H1 (cell line): ENCODE data around the gene LRRC10. TPM values are rescaled to one million over a fixed set of nuclear protein-coding genes. Genes with fewer than 3 reads are reported as not detected.
A peak's percentile ranks its signal among the peaks of the same experiment; 100 is the strongest.

Source experiments
- CTCF ChIA-PET: fragments of 300-600 bp; sonication (Branson Sonifier 250); formaldehyde crosslinking; loops from one replicate; lab custom pipeline; 2021; ENCODE audit not compliant: partially characterized antibody; lab: Charles Lee
- POLR2A ChIA-PET: fragments of 300-600 bp; sonication (Branson Sonifier 250); formaldehyde crosslinking; loops from one replicate; lab custom pipeline; 2021; ENCODE audit warnings: inconsistent platforms; ENCODE audit not compliant: partially characterized antibody; lab: Charles Lee
- DNase-seq, 2 experiments: peaks; one replicate each; pipeline versions ENCODE4 v3.0.0 to v3.0.0-alpha.2; 2010 to 2022; ENCODE audit warnings: low spot score in 2 of 2, low read depth in 1 of 2, mixed read lengths in 1 of 2
- FAIRE-seq: peaks from 2 replicates; lab custom pipeline; 2011; peaks lifted over from hg19 to GRCh38; lab: Jason Lieb, UNC
- H2AFZ ChIP-seq: 2 replicates; pipeline ENCODE4 v1.8.1; 2012; ENCODE audit warnings: low read length, inconsistent platforms
- H2AK5ac ChIP-seq: 2 replicates; pipeline ENCODE4 v1.6.1; 2013; ENCODE audit warnings: low read depth, low read length
- H2BK120ac ChIP-seq: replicated peaks from 2 replicates; pipeline ENCODE3; 2013; ENCODE audit warnings: low read depth, low read length, inconsistent platforms
- H2BK12ac ChIP-seq: 2 replicates; pipeline ENCODE4 v1.6.1; 2013; ENCODE audit warnings: low read depth, low read length
- H2BK15ac ChIP-seq: 2 replicates; pipeline ENCODE4 v1.6.1; 2013; ENCODE audit warnings: low read length
- H2BK20ac ChIP-seq: 2 replicates; pipeline ENCODE4 v1.6.1; 2013; ENCODE audit warnings: low read length
- H2BK5ac ChIP-seq: 2 replicates; pipeline ENCODE4 v1.6.1; 2013; ENCODE audit warnings: low read depth, low read length
- H3K14ac ChIP-seq: 2 replicates; pipeline ENCODE4 v1.6.1; 2013; ENCODE audit warnings: inconsistent platforms; ENCODE audit not compliant: insufficient read length
- H3K18ac ChIP-seq: 2 replicates; pipeline ENCODE4 v1.6.1; 2013; ENCODE audit warnings: low read length; ENCODE audit errors: extremely low read depth
- H3K23ac ChIP-seq: 2 replicates; pipeline ENCODE4 v1.6.1; 2013; ENCODE audit warnings: inconsistent platforms; ENCODE audit not compliant: insufficient read length
- H3K23me2 ChIP-seq: 2 replicates; pipeline ENCODE4 v1.6.1; 2013; ENCODE audit warnings: low read depth, low read length
- H3K27ac ChIP-seq: 2 replicates; pipeline ENCODE4 v1.6.1; 2011; ENCODE audit warnings: low read depth, low read length, inconsistent platforms
- H3K27me3 ChIP-seq, 4 experiments: replicated peaks in 1 of 4; 1 replicate in 1 of 4; 2 replicates in 3 of 4; pipeline versions ENCODE4 v1.6.1 to v1.8.1; 2011 to 2013; ENCODE audit warnings: low read length in 3 of 4, mild to moderate bottlenecking in 3 of 4, inconsistent platforms in 2 of 4, mixed read lengths in 2 of 4, moderate library complexity in 1 of 4; ENCODE audit not compliant: control insufficient read depth in 3 of 4, insufficient read depth in 3 of 4; ENCODE audit errors: extremely low read depth in 1 of 4
- H3K36me3 ChIP-seq, 4 experiments: 2 replicates each; pipeline versions ENCODE4 v1.6.1 to v1.8.1; 2011 to 2013; ENCODE audit warnings: mild to moderate bottlenecking in 4 of 4, low read length in 3 of 4, moderate library complexity in 2 of 4, control low read depth in 1 of 4, inconsistent platforms in 1 of 4; ENCODE audit not compliant: insufficient read depth in 4 of 4, control insufficient read depth in 2 of 4
- H3K4ac ChIP-seq: replicated peaks from 2 replicates; pipeline ENCODE3; 2013; ENCODE audit warnings: low read length, low read depth, mixed read lengths, inconsistent platforms; ENCODE audit not compliant: insufficient read length
- H3K4me1 ChIP-seq, 4 experiments: replicated peaks in 1 of 4; 1 replicate in 1 of 4; 2 replicates in 3 of 4; pipeline versions ENCODE4 v1.6.1 to v1.8.1; 2011 to 2013; ENCODE audit warnings: low read length in 3 of 4, inconsistent platforms in 2 of 4, mixed read lengths in 1 of 4; ENCODE audit not compliant: insufficient read depth in 4 of 4, control insufficient read depth in 3 of 4
- H3K4me2 ChIP-seq, 2 experiments: 2 replicates each; pipeline versions ENCODE4 v1.6.1 to v1.8.1; 2011 to 2013; ENCODE audit warnings: low read depth in 2 of 2, low read length in 2 of 2, control low read depth in 1 of 2, inconsistent platforms in 1 of 2, mild to moderate bottlenecking in 1 of 2; ENCODE audit not compliant: insufficient read depth in 1 of 2
- H3K4me3 ChIP-seq, 4 experiments: fragments of 200-600, 300-600 bp in 1 of 4; sonication (generic), shearing (Covaris generic), sonication (Bioruptor Twin) in 1 of 4; 2 replicates each; pipeline versions ENCODE4 v1.5.1 to v1.8.1; 2011 to 2016; ENCODE audit warnings: low read length in 4 of 4, low read depth in 3 of 4, control low read depth in 2 of 4, inconsistent platforms in 2 of 4, mild to moderate bottlenecking in 2 of 4, mixed read lengths in 1 of 4, moderate library complexity in 1 of 4; ENCODE audit not compliant: insufficient read depth in 2 of 4; ENCODE audit errors: extremely low read depth in 1 of 4
- H3K56ac ChIP-seq: replicated peaks from 2 replicates; pipeline ENCODE3; 2013; ENCODE audit warnings: low read depth, mild to moderate bottlenecking, mixed read lengths, low read length, inconsistent platforms; ENCODE audit not compliant: insufficient read length
- H3K79me1 ChIP-seq: 2 replicates; pipeline ENCODE4 v1.6.1; 2013; ENCODE audit warnings: low read depth, low read length, control low read depth
- H3K79me2 ChIP-seq, 2 experiments: 2 replicates each; pipeline versions ENCODE4 v1.6.1 to v1.8.1; 2012 to 2013; ENCODE audit warnings: low read length in 2 of 2, mild to moderate bottlenecking in 2 of 2, inconsistent platforms in 1 of 2; ENCODE audit not compliant: insufficient read depth in 2 of 2, control insufficient read depth in 1 of 2
- H3K9ac ChIP-seq, 4 experiments: replicated peaks in 1 of 4; 1 replicate in 1 of 4; 2 replicates in 3 of 4; pipeline versions ENCODE4 v1.6.1 to v1.8.1; 2011 to 2013; ENCODE audit warnings: low read depth in 3 of 4, low read length in 3 of 4, control low read depth in 2 of 4, mild to moderate bottlenecking in 2 of 4, moderate library complexity in 2 of 4, inconsistent platforms in 1 of 4; ENCODE audit errors: extremely low read depth in 1 of 4
- H3K9me3 ChIP-seq, 2 experiments: 2 replicates each; pipeline versions ENCODE4 v1.6.1 to v1.8.1; 2012 to 2013; ENCODE audit warnings: mild to moderate bottlenecking in 2 of 2, moderate library complexity in 2 of 2, control low read depth in 1 of 2, inconsistent platforms in 1 of 2, low read depth in 1 of 2, low read length in 1 of 2, mixed read lengths in 1 of 2; ENCODE audit not compliant: insufficient read depth in 2 of 2
- H4K20me1 ChIP-seq, 2 experiments: replicated peaks in 1 of 2; 2 replicates each; pipeline versions ENCODE3 to v1.8.1; 2011 to 2013; ENCODE audit warnings: inconsistent platforms in 2 of 2, low read length in 2 of 2, mild to moderate bottlenecking in 1 of 2; ENCODE audit not compliant: insufficient read depth in 2 of 2, control insufficient read depth in 1 of 2
- H4K5ac ChIP-seq: 2 replicates; pipeline ENCODE4 v1.6.1; 2013; ENCODE audit warnings: low read length, low read depth, mixed read lengths, inconsistent platforms; ENCODE audit not compliant: insufficient read length
- H4K8ac ChIP-seq: 2 replicates; pipeline ENCODE4 v1.8.0; 2013; ENCODE audit warnings: mild to moderate bottlenecking, moderate library complexity, low read length, inconsistent platforms; ENCODE audit not compliant: insufficient read depth; ENCODE audit errors: extremely low read depth
- H4K91ac ChIP-seq: replicated peaks from 2 replicates; pipeline ENCODE3; 2013; ENCODE audit warnings: low read length, mixed read lengths, inconsistent platforms; ENCODE audit not compliant: insufficient read length
- POLR2A ChIP-seq, 2 experiments: IDR thresholded peaks; 1 replicate in 1 of 2; 2 replicates in 1 of 2; pipeline ENCODE4 v1.6.1; 2011; ENCODE audit warnings: low read depth in 2 of 2, low read length in 2 of 2, mild to moderate bottlenecking in 2 of 2; ENCODE audit errors: control extremely low read depth in 1 of 2
- RAD21 ChIP-seq, 2 experiments: IDR thresholded peaks in 1 of 2; conservative IDR thresholded peaks in 1 of 2; 2 replicates each; pipeline ENCODE4 v1.6.1; 2011; ENCODE audit warnings: low read depth in 2 of 2, low read length in 2 of 2, improper control_type of control experiment in 1 of 2, inconsistent platforms in 1 of 2, mild to moderate bottlenecking in 1 of 2, moderate library complexity in 1 of 2
- WGBS, 2 experiments: shearing (Covaris generic) in 1 of 2; methylation state at CpG; one replicate each; pipeline versions ENCODE4 v1.1.6 to v1.1.7; 2013 to 2015; ENCODE audit warnings: low lambda C conversion rate in 2 of 2, mixed read lengths in 2 of 2, inconsistent platforms in 1 of 2, low coverage in 1 of 2, missing lambda C conversion rate in 1 of 2; ENCODE audit not compliant: insufficient replicate concordance in 2 of 2, insufficient coverage in 1 of 2, insufficient read length in 1 of 2; ENCODE audit errors: extremely low coverage in 1 of 2, missing lambda C conversion rate in 1 of 2; 5-methylcytosine and 5-hydroxymethylcytosine counted together
- polyA plus RNA-seq, 7 experiments: library from polyadenylated mRNA; depleted of rRNA in 3 of 7; stranded (reverse) in 5 of 7; unstranded in 2 of 7; fragments of >200 nt in 5 of 7; fragments of 200-250 nt in 2 of 7; gene quantifications; 1 replicate in 5 of 7; 2 replicates in 1 of 7; 4 replicates in 1 of 7; pipeline versions ENCODE4 v1.2.1 to v1.2.3, GENCODE V29; 2011 to 2013; ENCODE audit warnings: missing spikeins in 2 of 7, mixed read lengths in 2 of 7
- total RNA-seq: library from RNA; stranded (reverse); fragmentation: NEBNext Ultra II Directional; extraction: Animal tissue kit (Norgen Biotek cat#: 25700); gene quantifications from 2 replicates; pipeline ENCODE4 v1.2.1, GENCODE V29; 2021

LRRC10 gene
- total and polyA plus RNA-seq, 2 of the 8 experiments (the other 6 are each of a cell fraction or from before 2014, with no cell fraction given): not detected

GRCh38 chr12:69588527-69588926, 22.2 kb downstream of the LRRC10 start:
- no peak overlapping the region for H2BK20ac ChIP-seq
- no peak overlapping the region for H2BK15ac ChIP-seq
- no peak overlapping the region for H3K23ac ChIP-seq
- H3K79me2 ChIP-seq: peaks cover 4 to 28% of the 10 kb centered on the region in 2 experiments; a peak in 3 of 4 replicates
- H3K18ac ChIP-seq: no peak overlapping the region
- no peak overlapping the region for H2AFZ ChIP-seq
- H3K23me2 ChIP-seq: no peaks in the 10 kb centered on the region
- no peak overlapping the region for H2AK5ac ChIP-seq
- no peak overlapping the region for H3K56ac ChIP-seq
- no peaks in the 10 kb centered on the region for H3K27me3 ChIP-seq
- H3K27ac ChIP-seq: no peak overlapping the region
- H3K4me3 ChIP-seq: no peak overlapping the region
- no peak for DNase-seq
- no peak for FAIRE-seq
- no peak overlapping the region for H3K9ac ChIP-seq
- H2BK12ac ChIP-seq: no peak overlapping the region
- H3K4me1 ChIP-seq: no peaks in the 10 kb centered on the region
- TF ChIP-seq RAD21 (IDR thresholded peaks at IDR 0.05 in 1 of 2, conservative IDR thresholded peaks at IDR 0.05 in 1 of 2; ENCODE audit: low read depth in 2 of 2, low read length in 2 of 2): no peak
- TF ChIP-seq POLR2A (IDR thresholded peaks at IDR 0.05; ENCODE audit: control extremely low read depth in 1 of 2, low read depth in 2 of 2, low read length in 2 of 2): 0 out of 3 replicates have a peak, but pooled peaks of 1 of the 2 experiments have one; percentile 29
- no peak overlapping the region for H4K5ac ChIP-seq
- no peak overlapping the region for H2BK120ac ChIP-seq
- no peak overlapping the region for H4K8ac ChIP-seq
- no peak overlapping the region for H3K4ac ChIP-seq
- WGBS, 2 experiments: 95% methylated on average over 4 of the region's 4 CpGs; no CpG with 5 or more reads in 1 of the 2 experiments
- H3K36me3 ChIP-seq: peaks cover 37 to 74% (median 64%) of the 10 kb centered on the region in 4 experiments
- CTCF ChIA-PET: no interaction called here
- peaks cover 5 to 10% of the 10 kb centered on the region in 2 experiments for H4K20me1 ChIP-seq
- no peak overlapping the region for H4K91ac ChIP-seq
- H3K9me3 ChIP-seq: no peaks in the 10 kb centered on the region
- POLR2A ChIA-PET: interaction anchor here (1.6 to 5.2 kb wide), 2 partner anchors 8 to 12 kb away, joined by 14 to 40 read pairs; no protein-coding TSS in a partner anchor
- no peak overlapping the region for H2BK5ac ChIP-seq
- H3K14ac ChIP-seq: no peak overlapping the region
- H3K4me2 ChIP-seq: no peak overlapping the region
- no peaks in the 10 kb centered on the region for H3K79me1 ChIP-seq
